Myocyte (in vitro differentiated cells): Measurements from ENCODE around the gene CARD11. TPM values are rescaled to one million over a fixed set of nuclear protein-coding genes. Genes with fewer than 3 reads are reported as not detected.

Experiments
- DNase-seq: peaks from one replicate; pipeline ENCODE4 v3.0.0-alpha.2; 2012; ENCODE audit warnings: low read depth
- total RNA-seq: library from RNA; depleted of rRNA; stranded (reverse); fragments of >200 nt; gene quantifications from 2 replicates; pipeline ENCODE4 v1.2.3, GENCODE V29; 2014

Gene CARD11
- total RNA-seq, 1 donor from 2014 or later = not detected

GRCh38 chr7:2909471-2910039 lies 134.1 kb downstream of the CARD11 start:
- no peak for DNase-seq

DNA sequence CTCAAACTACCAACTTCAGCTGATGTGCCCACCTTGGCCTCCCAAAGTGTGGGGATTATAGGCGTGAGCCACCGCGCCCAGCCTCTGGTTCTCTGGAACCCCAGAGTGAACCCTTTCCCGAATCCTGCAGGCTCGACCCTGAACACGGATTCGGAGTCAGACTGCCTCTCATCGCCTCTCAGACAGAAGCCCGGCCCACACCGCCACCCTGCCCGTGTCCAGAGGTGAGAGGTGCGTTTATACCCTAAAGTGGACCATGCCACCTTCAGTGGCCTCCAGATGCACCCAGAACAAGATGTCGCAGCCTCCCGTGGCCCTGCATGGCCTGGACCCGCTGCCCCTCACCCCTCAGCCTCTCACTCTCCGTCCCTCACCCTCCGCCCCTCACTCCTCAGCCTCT lies 134.6 kb downstream of the CARD11 start:
- no peak for DNase-seq

GRCh38 chr7:2908103-2908683 lies 135.5 kb downstream of the CARD11 start:
- no peak for DNase-seq

- no peak for DNase-seq
Observed at GRCh38 chr7:2906197-2906931, 137.3 kb downstream of the CARD11 start.

DNA sequence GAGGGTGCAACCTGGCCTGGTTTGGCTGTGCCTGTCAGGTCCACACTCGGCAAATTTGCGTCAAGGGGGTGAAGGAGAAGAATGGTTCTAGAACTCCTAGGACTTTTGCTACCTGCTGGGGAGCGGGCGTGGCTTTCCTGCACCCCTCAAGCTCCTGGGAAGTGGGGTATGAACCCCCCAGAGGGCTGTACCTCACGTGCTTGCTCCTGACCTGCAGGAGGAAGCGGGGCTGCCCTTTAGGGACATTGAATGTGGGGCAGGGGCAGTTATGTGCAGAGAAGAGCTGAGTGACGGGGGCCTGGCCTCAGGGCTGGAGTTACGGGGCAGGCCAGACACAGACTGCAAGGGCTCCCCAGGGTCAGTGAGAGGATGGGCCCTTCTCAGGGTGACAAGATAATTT lies 138.2 kb downstream of the CARD11 start:
- DNase-seq = no peak

- DNase-seq = no peak
Observed at GRCh38 chr7:2905027-2905426, 138.6 kb downstream of the CARD11 start.

DNA sequence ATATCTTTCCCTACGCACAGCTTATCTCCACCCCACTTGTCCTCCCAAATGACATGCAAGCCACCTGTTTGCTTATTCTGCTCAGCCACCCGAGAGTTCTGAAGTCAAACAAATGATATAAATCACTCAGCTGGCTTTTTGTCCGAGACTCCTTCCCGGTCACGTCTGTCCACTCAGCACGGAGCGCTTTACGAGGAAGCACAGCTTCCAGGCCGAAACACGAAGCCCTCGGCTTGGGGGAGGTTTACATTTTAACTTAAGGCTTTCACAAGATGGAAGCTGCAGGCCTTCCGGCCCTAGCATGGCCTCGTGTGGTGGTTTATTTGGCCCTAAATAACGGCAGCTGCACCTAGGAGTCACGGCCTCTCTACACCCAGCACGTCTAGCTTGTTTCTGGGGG lies 139.5 kb downstream of the CARD11 start:
- no peak for DNase-seq

DNA sequence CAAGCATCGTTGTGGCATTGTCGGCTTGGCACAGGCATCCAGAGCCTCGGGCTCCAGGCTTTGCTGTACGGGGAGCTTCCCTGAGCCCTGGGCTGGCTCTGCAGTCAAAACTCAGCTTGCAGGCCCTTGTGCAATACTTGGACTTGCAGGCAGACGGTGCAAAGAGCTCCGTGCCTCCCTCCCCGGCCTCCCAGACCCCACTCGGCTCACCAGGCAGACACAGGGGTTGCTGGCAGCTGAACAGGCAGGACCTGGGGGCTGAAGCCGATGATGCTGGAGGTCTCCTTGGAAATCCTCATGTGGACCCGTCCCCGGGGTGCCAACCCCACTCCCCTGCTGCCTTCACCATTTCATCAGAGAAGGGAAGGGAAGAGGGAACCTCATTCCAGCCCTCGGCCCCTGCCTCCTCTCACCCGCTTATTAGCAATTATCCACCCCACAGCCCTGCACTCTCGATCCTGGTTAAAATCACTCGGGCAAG lies 139.9 kb downstream of the CARD11 start:
- DNase-seq = no peak

DNA sequence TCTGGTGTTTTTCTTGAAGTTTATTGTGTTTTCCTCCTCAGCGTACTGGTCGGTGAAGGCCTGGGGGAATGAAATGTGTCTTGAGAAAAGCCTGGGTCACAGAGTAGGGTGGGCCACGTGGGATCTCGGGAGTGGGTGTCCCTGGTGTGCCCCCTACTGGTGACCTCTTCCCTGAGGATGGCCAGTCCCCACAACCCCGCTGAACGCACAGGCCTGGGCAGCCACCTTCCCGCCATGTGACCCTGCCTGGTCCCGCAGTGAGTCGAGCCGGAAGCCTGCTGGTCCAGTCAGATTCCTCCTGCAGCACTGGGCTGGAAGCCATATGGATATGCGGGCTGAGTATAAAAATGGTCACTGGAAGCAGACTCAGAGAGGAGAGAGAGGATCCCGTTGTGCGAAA lies 146.6 kb downstream of the CARD11 start:
- DNase-seq = no peak

DNA sequence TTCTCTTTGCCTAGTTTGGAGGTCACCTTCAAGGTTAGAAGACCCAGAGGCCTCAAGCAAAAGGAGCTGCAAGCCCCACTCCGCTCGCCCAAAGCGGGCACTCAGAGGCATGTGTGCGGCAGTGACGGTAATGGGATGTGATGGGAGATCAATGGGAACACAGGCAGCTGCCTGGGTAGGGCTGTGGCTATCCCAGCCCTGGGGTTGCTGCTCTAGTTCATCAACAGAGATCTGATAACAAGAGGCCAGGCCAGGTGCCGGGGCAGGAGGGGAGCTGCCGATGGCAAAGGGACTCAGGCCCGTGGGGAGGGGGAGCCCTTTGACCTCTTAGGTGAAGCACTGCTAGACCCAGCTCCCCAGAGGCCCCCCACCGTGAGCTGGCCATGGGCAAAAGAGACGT lies 147.5 kb downstream of the CARD11 start:
- no peak for DNase-seq

DNA sequence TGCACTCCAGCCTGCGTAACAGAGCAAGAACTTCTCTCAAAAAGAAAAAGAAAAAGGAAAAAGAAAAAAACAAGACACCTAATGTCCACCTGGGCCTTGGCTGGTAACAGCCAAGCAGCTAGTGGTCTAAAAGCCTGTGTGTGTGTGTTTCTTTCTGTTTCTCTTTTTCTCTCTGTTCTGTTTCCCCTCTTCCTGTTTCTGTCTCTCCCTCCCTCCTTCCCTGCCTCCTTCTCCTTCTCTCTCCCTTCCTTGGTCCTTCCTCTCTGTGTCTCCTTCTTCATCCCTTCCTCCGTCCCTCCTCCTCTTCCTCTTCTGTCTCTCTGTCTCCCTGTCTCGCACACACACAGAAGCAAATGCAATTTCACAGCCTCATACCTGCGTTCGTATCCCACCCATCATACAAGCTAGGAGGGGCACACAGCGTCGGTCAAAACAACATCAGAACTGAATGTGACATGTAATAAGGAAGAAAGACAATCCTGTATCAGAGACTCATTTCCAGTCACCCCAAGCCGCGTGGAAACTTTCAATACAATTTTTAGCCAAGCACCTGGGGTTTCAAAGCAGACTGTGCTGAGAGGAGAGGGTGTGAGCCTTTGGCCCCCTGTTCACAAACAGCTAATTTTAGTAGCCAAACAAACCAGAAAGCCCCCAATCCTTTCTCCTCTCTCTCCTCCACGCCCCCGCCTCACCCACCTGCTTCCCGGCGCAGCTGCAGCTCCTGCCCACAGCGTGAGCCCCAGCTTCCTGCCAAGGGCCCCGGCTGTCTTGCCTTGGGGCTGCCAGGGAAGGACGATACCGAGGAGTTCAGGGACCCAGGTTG lies 149.3 kb downstream of the CARD11 start:
- DNase-seq = peak; percentile 39

GRCh38 chr7:2893411-2893861 lies 150.2 kb downstream of the CARD11 start:
- DNase-seq = no peak

GRCh38 chr7:2892549-2892948 lies 151.1 kb downstream of the CARD11 start:
- peak; percentile 68 for DNase-seq

GRCh38 chr7:2887816-2888215 lies 155.9 kb downstream of the CARD11 start:
- no peak for DNase-seq

DNA sequence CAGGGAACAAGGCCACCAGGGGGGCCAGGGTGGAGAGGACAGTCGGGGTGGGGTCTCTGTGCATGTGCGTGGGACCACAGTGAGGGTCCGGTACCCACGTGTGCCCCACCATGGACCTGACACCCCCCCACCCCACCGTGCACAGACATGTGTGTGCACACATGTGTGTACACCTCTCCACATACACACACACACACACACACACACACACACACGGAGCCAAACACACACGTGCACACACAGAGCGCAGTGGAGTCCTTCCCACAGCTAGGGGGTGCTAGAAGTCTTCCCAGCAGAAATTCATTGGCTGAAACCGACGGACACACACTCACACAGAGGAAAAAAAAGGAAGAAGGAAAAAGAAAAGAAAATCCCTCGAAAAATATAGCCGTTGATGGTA lies 156.8 kb downstream of the CARD11 start:
- peak; percentile 85 for DNase-seq

DNA sequence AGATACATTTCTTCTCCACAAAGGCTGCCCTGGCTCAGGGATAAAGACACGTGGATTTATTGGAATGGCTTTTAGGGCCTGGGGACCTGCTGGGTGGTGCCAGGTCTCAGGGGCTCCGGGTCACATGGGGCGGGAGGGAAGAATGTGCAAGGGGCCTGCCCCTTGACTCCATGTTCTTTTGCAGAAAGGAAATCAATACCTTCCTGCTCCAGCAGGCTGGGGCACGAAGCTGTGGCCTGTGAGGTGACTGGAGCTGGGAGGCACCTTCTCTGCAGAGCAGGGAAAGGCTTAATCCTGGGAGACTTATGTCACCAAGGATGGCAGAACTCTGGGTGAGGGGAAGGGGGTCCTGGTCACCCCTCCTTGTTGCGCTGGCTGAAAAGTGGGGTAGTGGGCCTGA lies 157.3 kb downstream of the CARD11 start:
- DNase-seq = no peak

GRCh38 chr7:2884161-2884560 lies 159.5 kb downstream of the CARD11 start:
- no peak for DNase-seq

DNA sequence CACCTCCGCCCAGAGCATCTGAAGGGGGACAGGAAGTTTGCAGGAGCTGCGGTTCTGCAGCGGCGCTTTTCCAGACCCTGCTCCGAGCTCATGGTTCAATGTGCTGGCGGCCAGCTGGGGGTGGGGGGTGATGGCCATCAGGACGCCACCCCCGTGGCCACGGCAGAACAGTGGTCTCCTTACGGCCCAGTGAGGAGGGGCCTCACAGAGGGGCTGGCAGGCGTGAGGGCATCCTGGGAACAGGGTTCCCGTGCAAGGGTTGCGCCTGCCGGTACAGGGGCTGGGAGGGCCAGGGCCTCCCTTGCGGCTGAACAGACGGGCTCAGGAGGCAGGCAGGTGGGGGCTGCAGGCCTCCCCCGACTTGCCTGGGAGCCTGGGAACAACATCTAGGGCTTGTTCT lies 160.6 kb downstream of the CARD11 start:
- no peak for DNase-seq

GRCh38 chr7:2882111-2882510 lies 161.6 kb downstream of the CARD11 start:
- DNase-seq = no peak

- no peak for DNase-seq
Observed at GRCh38 chr7:2880874-2881533, 162.7 kb downstream of the CARD11 start.

GRCh38 chr7:2880051-2880450 lies 163.6 kb downstream of the CARD11 start:
- DNase-seq = no peak
